Stimulated activated CD4-positive, alpha-beta T cell treated with anti-CD3 and anti-CD28 coated beads, Interleukin-1b, Interleukin-23, amount 100 ng/mL, for 1 hour (primary cell): Measurements from ENCODE around the gene TRIM24.

Experiments used
- DNase-seq, 2 donors: peaks; one replicate each; pipeline ENCODE4 v3.0.0-alpha.2; 2020; ENCODE audit warnings: low read depth in 2 of 2

Gene TRIM24

DNA sequence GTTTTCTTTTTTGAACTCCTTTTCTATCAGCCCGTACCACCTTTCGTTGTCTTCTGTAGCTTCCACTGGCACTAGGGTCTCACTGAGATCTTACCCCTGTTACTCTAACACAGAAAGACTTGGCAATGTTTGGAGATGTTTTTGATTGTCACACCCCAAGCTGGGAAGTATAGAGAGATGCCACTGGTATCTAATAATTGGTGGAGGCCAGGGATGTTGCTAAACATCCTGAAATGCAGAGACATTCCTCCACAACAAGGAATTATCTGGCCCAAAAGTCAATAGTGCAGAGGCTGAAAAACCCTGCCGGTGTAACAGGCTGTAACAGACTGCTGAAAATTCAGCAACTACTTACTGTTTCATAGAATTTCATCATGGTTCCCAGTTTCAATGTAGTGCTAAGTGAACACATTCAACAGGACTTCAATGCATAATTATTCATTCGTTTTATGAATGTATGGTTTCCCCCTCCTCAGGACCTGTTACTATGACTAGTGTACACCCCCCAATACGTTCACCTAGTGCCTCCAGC lies 115.9 kb downstream of the TRIM24 start:
- no peak for DNase-seq

DNA sequence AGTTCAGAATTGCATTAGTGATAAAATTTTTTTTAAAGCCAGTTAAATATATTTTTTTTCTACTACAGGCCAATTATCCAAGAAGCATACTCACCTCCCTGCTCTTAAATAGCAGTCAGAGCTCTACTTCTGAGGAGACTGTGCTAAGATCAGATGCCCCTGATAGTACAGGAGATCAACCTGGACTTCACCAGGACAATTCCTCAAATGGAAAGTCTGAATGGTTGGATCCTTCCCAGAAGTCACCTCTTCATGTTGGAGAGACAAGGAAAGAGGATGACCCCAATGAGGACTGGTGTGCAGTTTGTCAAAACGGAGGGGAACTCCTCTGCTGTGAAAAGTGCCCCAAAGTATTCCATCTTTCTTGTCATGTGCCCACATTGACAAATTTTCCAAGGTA lies 119.1 kb downstream of the TRIM24 start:
- no peak for DNase-seq

DNA sequence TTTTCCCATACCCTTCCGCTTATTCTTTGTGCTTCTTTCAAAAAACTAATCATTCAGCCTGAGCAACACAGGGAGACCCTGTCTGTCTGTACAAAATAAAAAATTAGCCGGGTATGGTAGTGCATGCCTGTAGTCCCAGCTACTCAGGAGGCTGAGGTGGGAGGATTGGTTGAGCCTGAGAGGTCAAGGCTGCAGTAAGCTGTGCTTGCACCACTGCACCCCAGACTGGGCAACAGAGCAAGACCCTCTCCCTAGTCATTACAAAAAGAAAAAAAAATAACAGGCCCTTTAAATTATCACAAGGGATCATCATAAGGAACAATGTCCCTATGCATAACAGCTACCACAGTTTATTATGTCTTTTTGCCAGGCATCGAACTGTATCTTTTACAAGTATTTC lies 119.6 kb downstream of the TRIM24 start:
- no peak for DNase-seq

GRCh38 chr7:138581065-138581464 lies 121.0 kb downstream of the TRIM24 start:
- no peak for DNase-seq

DNA sequence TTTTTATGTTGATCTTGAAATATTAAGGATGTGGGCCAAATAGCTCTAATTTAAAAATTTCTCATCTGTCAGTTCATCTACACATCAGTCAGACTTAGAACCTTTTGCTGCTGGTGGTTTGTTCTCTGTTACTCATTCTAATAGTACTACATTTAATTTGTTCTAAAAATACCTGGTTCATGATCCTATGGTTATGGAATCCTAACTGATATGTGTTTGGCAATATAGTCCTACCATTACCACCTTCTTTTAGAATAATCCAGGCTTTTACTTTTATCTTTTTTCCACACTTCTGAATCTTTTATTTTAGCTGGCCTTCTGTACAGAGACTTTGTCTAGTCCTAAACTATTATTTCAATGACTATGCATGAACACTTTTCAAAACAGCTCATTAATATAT lies 124.2 kb downstream of the TRIM24 start:
- DNase-seq = no peak

GRCh38 chr7:138584696-138585095 lies 124.6 kb downstream of the TRIM24 start:
- no peak for DNase-seq

DNA sequence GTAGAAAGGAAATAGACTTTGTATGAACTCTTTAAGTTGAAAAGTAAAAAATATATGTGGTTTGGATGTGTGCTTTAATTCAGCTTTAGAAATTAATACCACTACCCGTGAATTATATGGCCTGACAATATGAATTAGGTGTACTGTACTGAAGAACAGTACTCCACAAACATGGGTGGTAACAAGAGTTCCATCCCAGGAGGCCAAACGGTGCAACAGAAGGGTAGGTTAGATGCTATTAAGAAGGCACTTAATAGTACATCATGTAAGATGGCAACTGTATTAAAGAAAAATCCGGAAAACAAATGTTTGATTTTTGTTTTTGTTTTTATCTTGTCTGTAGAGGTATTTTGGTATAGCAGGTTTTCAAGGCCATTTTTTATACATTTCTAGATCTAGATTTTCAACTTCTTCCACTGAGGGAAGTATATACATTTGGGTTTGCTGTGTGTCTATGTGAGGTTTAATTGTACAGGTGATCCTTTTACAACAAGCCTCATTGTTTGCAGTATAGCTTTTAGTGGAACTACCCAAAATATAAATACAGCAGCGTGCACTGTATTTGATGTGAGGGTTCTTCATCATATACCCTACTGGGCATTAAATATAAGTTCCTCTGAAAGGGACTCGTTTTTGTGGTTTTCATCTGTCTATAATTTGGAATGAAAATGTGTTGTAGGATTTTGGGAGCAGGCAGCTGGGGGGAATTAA lies 125.4 kb downstream of the TRIM24 start:
- DNase-seq = no peak

DNA sequence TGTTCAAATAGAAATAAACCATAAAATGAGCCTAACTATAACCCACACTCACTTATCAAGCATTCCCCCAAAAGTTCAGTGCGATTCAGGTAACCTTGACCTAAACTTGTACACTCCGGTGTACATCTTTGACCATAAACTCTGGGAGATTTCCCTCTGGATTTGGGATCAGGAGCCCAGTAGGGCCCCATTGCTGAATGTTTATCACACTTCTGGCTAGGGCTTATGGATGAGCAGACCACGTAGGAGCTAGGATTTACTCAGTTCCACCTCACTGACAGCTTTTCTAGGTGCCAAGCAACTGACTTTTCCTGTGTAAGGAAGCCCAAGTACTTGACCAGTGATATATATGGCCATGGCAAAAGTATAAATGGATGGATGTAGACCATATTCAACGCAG lies 127.4 kb downstream of the TRIM24 start:
- no peak for DNase-seq

DNA sequence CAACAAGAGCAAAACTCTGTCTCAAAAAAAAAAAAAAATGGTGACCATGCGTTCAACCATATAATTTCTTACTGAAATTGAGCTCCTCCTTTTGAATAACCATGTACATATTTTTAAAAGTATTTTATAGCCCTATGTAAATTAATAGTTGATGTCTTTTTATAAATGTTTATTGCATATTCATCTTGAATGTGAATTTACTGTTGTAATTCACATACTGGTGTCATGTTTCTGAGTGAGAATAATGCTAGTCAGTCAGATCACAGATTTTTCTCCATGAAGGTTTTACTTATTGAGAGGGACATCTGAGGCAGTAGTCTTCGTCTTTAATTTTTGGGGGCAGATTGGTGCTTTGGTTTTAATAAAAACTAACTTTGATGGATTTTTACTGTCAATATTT lies 128.9 kb downstream of the TRIM24 start:
- no peak for DNase-seq

GRCh38 chr7:138590154-138590553 lies 130.1 kb downstream of the TRIM24 start:
- no peak for DNase-seq

GRCh38 chr7:138595454-138595853 lies 135.4 kb downstream of the TRIM24 start:
- DNase-seq = no peak

- DNase-seq = no peak
Observed at GRCh38 chr7:138602451-138602850, 142.4 kb downstream of the TRIM24 start.

DNA sequence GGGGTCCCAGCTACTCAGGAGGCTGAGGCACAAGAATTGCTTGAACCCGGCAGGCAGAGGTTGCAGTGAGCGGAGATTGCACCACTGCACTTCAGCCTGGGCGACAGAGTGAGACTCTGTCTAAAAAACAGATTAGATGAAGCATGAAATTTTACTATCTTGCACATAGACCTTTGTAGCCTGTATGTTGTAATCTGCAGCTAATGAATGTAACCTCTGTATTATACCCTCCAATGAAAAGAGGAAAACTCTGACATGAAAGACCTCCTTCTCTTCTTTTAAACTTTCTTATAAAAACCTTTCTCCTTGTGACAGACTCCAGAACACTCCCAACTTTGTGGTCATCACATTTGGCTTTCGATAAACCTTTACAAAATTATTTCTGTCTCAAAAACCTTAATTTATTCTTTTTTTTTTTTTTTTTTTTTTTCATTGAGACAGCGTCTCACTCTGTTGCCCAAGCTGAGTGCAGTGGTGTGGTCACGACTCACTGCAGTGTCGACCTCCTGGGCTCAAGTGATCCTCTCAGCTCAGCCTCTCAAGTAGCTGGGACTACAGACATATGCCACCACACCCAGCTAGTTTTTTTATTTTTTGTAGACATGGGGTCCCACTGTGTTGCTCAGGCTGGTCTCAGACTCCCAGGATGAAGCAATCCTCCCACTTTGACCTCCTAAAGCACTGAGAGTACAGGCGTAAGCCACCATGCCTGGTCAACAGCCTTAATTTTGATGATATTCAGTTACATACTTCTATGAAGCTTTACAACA lies 143.7 kb downstream of the TRIM24 start:
- DNase-seq = no peak

GRCh38 chr7:138606236-138606635 lies 146.2 kb downstream of the TRIM24 start:
- DNase-seq = no peak

DNA sequence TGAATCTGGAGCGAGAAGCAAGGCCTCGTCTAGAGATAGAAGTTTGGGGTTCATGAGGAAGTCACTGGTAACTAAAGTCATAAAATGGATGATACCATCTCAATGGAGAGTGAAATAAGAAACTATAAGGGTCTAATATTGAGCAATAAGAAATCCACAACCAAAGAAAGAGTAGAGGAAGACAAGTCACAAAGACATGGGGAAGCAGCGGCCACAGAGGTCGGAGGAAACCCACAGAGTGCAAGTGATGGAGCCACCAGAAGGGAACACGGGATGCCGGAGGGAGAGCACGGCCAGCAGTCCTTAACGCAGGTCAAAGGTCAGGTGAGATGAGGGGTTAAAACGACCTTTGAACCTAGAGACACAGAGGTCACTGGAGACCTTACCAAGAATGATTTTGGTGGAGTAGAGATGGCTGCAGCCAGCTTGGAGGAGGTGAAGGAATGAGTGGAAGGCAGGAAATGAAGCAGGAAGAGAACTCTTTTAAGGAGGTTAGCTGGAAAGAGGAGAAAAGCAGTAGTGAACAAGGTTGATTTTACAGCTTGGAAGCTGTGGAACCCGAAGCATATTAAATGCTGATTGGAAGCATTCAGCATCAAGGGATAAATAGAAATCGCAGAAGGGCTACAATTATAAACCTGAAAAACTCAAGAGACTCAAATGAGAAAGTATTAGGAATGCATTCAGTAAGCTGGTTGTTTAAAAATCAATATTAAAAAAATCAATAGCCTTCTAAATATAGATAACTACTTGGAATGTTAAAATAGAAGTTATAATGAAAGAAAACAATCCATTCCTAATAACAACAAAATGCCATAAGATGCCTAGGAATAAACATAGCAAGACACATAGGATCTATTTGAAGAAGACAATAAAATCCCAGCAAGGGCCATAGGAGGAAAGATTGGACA lies 147.4 kb downstream of the TRIM24 start:
- DNase-seq = no peak

DNA sequence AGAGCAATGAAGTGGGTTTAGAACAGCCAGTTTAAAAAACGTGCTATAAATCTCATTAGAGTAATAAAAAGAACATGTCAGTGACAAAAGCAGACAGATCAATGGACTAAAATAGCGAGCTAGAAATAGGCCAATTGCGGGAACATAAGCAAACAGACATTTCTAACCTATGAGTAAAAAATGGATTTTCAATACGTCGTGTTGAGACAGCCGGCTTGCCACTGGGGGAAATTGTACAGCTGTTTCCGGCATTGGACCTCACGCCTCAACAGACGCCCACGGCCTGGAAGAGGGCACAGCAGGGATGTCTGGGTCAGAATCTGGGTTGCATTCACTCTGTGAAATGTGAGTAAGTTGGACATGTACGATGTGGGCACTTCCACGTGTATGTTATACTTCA lies 148.2 kb downstream of the TRIM24 start:
- DNase-seq = no peak

GRCh38 chr7:138610671-138611170 lies 150.7 kb downstream of the TRIM24 start:
- no peak for DNase-seq

DNA sequence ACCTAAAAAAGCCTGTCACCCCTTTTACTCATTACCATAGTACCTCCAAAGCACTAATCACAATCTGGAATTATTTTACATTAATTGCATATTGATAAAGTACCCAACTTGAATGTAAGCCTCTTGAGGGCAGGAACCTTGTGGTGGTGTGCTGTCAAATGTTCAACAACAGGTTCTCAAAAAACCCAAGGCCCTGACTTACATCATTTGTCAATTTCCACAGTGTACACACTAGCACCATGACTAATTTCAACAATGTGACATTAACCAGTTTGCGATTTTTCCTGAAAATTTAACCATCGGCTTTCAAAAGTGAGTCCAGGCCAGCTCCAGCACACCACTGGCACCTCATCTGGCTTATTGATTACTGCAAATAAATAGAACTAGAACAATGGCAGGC lies 153.6 kb downstream of the TRIM24 start:
- DNase-seq = no peak

GRCh38 chr7:138616085-138616484 lies 156.0 kb downstream of the TRIM24 start:
- no peak for DNase-seq

GRCh38 chr7:138618506-138618905 lies 158.4 kb downstream of the TRIM24 start:
- DNase-seq = no peak

DNA sequence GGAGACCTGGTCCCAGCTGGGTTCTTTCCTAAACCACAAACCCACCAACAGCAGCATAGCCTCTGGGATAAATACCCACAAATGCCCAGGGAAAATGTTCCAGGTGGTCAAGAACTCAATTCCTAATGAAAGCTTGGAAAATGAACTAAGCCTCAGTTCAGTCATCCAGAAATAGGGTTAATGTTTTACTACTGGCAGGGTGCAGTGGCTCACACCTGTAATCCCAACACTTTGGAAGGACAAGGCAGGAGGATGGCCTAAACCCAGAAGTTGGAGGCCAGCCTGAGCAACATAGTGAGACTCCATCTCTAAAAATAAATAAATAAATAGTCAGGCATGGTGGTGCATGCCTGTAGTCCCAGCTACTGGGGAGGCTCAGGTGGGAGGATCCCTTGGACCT lies 158.9 kb downstream of the TRIM24 start:
- DNase-seq = no peak

GRCh38 chr7:138622841-138623240 lies 162.8 kb downstream of the TRIM24 start:
- DNase-seq = no peak
